HepG2 (cell line): Measurements from ENCODE around the gene SLC12A9. TPM values are rescaled to one million over a fixed set of nuclear protein-coding genes. Genes with fewer than 3 reads are reported as not detected.

ENCODE experiments used
- CBX1 ChIP-seq: IDR thresholded peaks from one replicate; pipeline ENCODE4 v1.6.1; 2016; ENCODE audit warnings: antibody characterized with exemption, low read depth
- FOXC1 ChIP-seq: sonication (generic); formaldehyde crosslinking; IDR thresholded peaks from 2 replicates; pipeline ENCODE4 v1.8.0; 2022; ENCODE audit warnings: mild to moderate bottlenecking, missing genetic modification reagents, borderline replicate concordance
- GATAD1 ChIP-seq: IDR thresholded peaks from 2 replicates; pipeline ENCODE4 v1.6.1; 2016; ENCODE audit warnings: missing genetic modification reagents, missing compliant biosample characterization
- IKZF1 ChIP-seq: fragments of 450-650 bp; IDR thresholded peaks from 2 replicates; pipeline ENCODE4 v1.7.1; 2016
- IRF2 ChIP-seq: IDR thresholded peaks from 2 replicates; pipeline ENCODE4 v1.6.1; 2018; ENCODE audit warnings: missing genetic modification reagents, missing compliant biosample characterization
- KDM5B ChIP-seq: sonication (generic); formaldehyde crosslinking; IDR thresholded peaks from 2 replicates; pipeline ENCODE4 v1.4.0; 2020; ENCODE audit warnings: missing genetic modification reagents, mild to moderate bottlenecking, borderline replicate concordance
- MBD4 ChIP-seq: IDR thresholded peaks from 2 replicates; pipeline ENCODE4 v1.6.1; 2012; ENCODE audit warnings: low read length, inconsistent platforms, borderline replicate concordance
- MYNN ChIP-seq: sonication (generic); formaldehyde crosslinking; IDR thresholded peaks from 2 replicates; pipeline ENCODE4 v1.4.0; 2020; ENCODE audit warnings: mild to moderate bottlenecking, low read depth, missing genetic modification reagents
- PLRG1 ChIP-seq: fragments of 450-650 bp; conservative IDR thresholded peaks from 2 replicates; pipeline ENCODE4 v1.6.1; 2016
- RFXAP ChIP-seq: sonication (generic); formaldehyde crosslinking; IDR thresholded peaks from 2 replicates; pipeline ENCODE4 v1.4.0; 2020; ENCODE audit warnings: missing genetic modification reagents, borderline replicate concordance
- SAFB2 ChIP-seq: sonication (generic); formaldehyde crosslinking; IDR thresholded peaks from 2 replicates; pipeline ENCODE4 v1.5.1; 2020; ENCODE audit warnings: missing genetic modification reagents, low read depth, mild to moderate bottlenecking, borderline replicate concordance
- SOX6 ChIP-seq, 2 experiments: fragments of 450-650 bp in 1 of 2; sonication (generic) in 1 of 2; formaldehyde crosslinking in 1 of 2; IDR thresholded peaks; 2 replicates each; pipeline versions ENCODE4 v1.4.0 to v1.6.1; 2017 to 2020; ENCODE audit warnings: antibody characterized with exemption in 1 of 2, mild to moderate bottlenecking in 1 of 2, missing genetic modification reagents in 1 of 2
- ZBTB37 ChIP-seq: sonication (generic); formaldehyde crosslinking; IDR thresholded peaks from 2 replicates; pipeline ENCODE4 v1.4.0; 2020; ENCODE audit warnings: mild to moderate bottlenecking, missing genetic modification reagents
- ZBTB7A ChIP-seq: sonication (generic); formaldehyde crosslinking; IDR thresholded peaks from 2 replicates; pipeline ENCODE4 v1.8.0; 2022; ENCODE audit warnings: mild to moderate bottlenecking, missing genetic modification reagents
- ZNF274 ChIP-seq: sonication (generic); formaldehyde crosslinking; IDR thresholded peaks from 2 replicates; pipeline ENCODE4 v1.5.1; 2020; ENCODE audit warnings: mild to moderate bottlenecking, missing genetic modification reagents
- ZNF33B ChIP-seq: sonication (generic); formaldehyde crosslinking; IDR thresholded peaks from 2 replicates; pipeline ENCODE4 v1.5.1; 2020; ENCODE audit warnings: mild to moderate bottlenecking, missing genetic modification reagents
- ZNF557 ChIP-seq: sonication (generic); formaldehyde crosslinking; IDR thresholded peaks from 2 replicates; pipeline ENCODE4 v1.4.0; 2020; ENCODE audit warnings: missing genetic modification reagents
- ZNF607 ChIP-seq: sonication (generic); formaldehyde crosslinking; IDR thresholded peaks from 2 replicates; pipeline ENCODE4 v1.5.1; 2020; ENCODE audit warnings: missing genetic modification reagents, mild to moderate bottlenecking, borderline replicate concordance
- ZNF670 ChIP-seq: sonication (generic); formaldehyde crosslinking; IDR thresholded peaks from 2 replicates; pipeline ENCODE4 v1.8.0; 2022; ENCODE audit warnings: mild to moderate bottlenecking, missing genetic modification reagents, borderline replicate concordance
- ZNF768 ChIP-seq: sonication (generic); formaldehyde crosslinking; IDR thresholded peaks from 2 replicates; pipeline ENCODE4 v1.4.0; 2020; ENCODE audit warnings: missing genetic modification reagents
- ZNF782 ChIP-seq: sonication (generic); formaldehyde crosslinking; IDR thresholded peaks from 2 replicates; pipeline ENCODE4 v1.4.0; 2020; ENCODE audit warnings: missing genetic modification reagents, mild to moderate bottlenecking, borderline replicate concordance
- ZSCAN21 ChIP-seq: sonication (generic); formaldehyde crosslinking; IDR thresholded peaks from 2 replicates; pipeline ENCODE4 v1.8.0; 2022; ENCODE audit warnings: mild to moderate bottlenecking, missing genetic modification reagents, moderate library complexity, borderline replicate concordance
- polyA plus RNA-seq, 8 experiments: library from polyadenylated mRNA; depleted of rRNA in 3 of 8; stranded (reverse) in 7 of 8; unstranded in 1 of 8; fragments of >200 nt; fragmentation: Illumina TruSeq in 4 of 8; extraction: Trizol in 4 of 8; gene quantifications; 2 replicates each; pipeline versions ENCODE4 v1.2.1 to v1.2.3, GENCODE V29; 2011 to 2016; ENCODE audit warnings: low read depth in 4 of 8, missing spikeins in 1 of 8, mixed read lengths in 1 of 8; ENCODE audit not compliant: insufficient read depth in 1 of 8
- total RNA-seq, 5 experiments: library from RNA; depleted of rRNA; stranded (reverse); fragments of >200 nt; fragmentation: Illumina TruSeq; extraction: Trizol; gene quantifications; 2 replicates each; pipeline ENCODE4 v1.2.3, GENCODE V29; 2016; ENCODE audit warnings: low read depth in 1 of 5

The SLC12A9 gene
- total and polyA plus RNA-seq, 2 of the 13 experiments (the other 11 are each of a cell fraction or from before 2014, with no cell fraction given) = 8.7 to 16.6 TPM

GRCh38 chr7:100827330-100828226 lies 24.9 kb upstream of the SLC12A9 start, which contains the start of gene EPHB4 (continued):
- TF ChIP-seq PLRG1 (no peak), ZNF607 (CRISPR knock-in tag) (0 out of 2 replicates have a peak, but pooled peaks have one; percentile 22), MBD4 (no peak), ZNF782 (CRISPR knock-in tag) (0 out of 2 replicates have a peak, but pooled peaks have one; percentile 36), ZBTB37 (CRISPR knock-in tag) (no peak; the same call in 1 of the 2 replicates), ZBTB7A (CRISPR knock-in tag) (peak; percentile 94), MYNN (CRISPR knock-in tag) (no peak), FOXC1 (no peak), ZSCAN21 (peak; percentile 25; the same call in 1 of the 2 replicates), ZNF274 (CRISPR knock-in tag) (peak; percentile 62; the same call in 1 of the 2 replicates), ZNF670 (CRISPR knock-in tag) (peak; percentile 74; the same call in 1 of the 2 replicates), RFXAP (no peak; the same call in 1 of the 2 replicates), SOX6 (IDR thresholded peaks at IDR 0.05) (no peak), SOX6 (CRISPR knock-in tag; IDR thresholded peaks at IDR 0.05) (peak; percentile 74), CBX1 (peak; percentile 41), IRF2 (CRISPR knock-in tag) (no peak), IKZF1 (no peak), ZNF557 (CRISPR knock-in tag) (no peak), ZNF33B (0 out of 2 replicates have a peak, but pooled peaks have one; percentile 56), KDM5B (CRISPR knock-in tag) (peak; percentile 68; the same call in 1 of the 2 replicates), GATAD1 (peak; percentile 48; the same call in 1 of the 2 replicates), SAFB2 (peak; percentile 73), ZNF768 (CRISPR knock-in tag) (0 out of 2 replicates have a peak, but pooled peaks have one; percentile 38)
